ENCODE measurements around the gene NKX2-1.
"Not testable (repeated sequence)": the region's sequence is repeated elsewhere in the genome, so short reads cannot be mapped to it uniquely, and the experiment has no call there.

Gene NKX2-1

DNA sequence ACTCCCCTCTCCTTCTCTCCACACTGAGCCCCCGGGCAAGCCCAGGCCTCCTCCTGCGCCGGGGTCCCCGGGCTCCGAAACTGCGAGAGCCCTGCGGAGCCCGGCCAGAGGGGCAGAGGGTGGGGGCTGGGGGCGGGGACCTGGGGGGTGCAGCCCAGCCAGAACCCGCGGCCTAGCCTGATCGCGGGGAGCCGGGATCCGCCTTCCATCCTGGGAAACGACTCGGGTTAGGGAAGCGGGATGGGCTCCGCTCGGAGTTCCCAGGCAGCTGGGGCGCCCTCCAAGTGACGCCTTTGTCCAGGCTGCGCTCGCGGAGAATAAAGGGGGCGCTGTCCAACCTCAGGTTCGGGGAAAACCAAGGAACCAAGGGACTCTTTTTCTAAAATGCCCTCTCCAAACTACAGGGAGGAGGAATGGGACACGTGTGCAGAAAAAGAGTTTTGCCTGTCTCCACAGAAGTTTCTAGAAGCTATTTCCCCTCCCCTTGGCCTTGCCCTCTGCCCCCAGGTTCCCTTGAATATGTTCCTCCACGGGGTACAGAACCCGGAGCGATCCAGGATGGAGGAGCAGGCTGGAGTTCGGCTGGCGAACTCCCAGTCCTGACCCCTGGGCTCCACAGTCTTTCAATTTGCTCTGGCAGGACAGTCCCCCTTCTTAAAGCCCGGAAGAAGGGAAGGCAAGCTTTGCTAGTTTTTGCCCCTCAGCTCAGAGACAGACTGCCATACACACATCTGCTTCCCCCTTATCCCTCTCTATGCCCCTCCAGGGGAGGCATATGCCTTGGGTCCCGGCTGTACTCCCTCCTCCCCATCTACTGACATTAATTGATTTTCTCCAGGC lies 13.9 kb downstream of the NKX2-1 start:
- DNase-seq: no peak

DNA sequence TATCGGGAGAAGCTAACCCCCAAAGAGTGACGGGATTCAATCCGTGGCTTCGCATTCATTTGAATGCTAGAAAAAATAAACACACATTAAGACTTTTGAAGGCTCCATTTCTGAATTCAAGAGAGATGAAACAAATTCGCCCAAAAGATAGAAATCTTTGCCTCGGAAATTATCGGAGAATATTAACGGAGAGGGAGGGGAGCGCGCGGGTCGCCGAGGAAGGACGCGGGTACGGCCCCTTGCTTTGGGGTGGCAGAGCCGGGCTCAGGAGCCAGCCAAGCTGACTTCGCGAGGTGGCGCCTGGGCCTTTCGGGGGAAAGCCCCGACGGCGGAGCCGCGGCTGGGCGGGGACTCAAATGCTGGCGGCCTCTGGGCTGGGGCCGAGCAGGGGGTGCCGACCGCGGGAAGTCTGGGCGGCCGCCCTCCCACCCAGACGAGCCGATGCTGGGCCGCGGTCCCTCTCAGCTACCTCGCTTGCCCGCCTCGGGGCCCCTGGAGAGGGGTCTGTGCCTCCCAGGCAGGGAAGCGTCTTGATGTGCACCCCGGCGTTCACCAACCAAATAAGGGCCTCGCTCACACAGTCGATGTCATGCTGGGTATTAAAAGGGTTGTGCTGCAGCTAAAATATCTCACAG lies 14.7 kb downstream of the NKX2-1 start:
- DNase-seq: no peak

DNA sequence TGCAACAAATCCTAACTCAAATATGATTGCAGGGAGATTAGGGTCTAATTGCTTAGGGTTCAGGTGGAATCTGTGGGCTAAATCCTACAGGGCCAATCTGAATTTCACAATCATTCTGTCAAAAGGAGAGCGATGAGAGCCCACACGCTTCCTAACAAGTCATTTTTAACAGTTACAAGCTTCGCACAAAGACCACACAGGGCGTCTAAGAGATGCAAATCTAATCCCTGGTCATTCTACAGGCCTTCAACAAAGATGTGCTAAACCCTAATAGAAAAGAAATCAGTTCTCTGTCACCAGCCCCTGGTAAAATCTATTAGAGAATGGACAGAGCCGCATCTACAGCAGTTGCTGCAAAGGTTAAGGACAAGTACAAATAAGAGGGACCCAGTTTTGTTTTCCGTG lies 15.3 kb downstream of the NKX2-1 start:
- DNase-seq: no peak

DNA sequence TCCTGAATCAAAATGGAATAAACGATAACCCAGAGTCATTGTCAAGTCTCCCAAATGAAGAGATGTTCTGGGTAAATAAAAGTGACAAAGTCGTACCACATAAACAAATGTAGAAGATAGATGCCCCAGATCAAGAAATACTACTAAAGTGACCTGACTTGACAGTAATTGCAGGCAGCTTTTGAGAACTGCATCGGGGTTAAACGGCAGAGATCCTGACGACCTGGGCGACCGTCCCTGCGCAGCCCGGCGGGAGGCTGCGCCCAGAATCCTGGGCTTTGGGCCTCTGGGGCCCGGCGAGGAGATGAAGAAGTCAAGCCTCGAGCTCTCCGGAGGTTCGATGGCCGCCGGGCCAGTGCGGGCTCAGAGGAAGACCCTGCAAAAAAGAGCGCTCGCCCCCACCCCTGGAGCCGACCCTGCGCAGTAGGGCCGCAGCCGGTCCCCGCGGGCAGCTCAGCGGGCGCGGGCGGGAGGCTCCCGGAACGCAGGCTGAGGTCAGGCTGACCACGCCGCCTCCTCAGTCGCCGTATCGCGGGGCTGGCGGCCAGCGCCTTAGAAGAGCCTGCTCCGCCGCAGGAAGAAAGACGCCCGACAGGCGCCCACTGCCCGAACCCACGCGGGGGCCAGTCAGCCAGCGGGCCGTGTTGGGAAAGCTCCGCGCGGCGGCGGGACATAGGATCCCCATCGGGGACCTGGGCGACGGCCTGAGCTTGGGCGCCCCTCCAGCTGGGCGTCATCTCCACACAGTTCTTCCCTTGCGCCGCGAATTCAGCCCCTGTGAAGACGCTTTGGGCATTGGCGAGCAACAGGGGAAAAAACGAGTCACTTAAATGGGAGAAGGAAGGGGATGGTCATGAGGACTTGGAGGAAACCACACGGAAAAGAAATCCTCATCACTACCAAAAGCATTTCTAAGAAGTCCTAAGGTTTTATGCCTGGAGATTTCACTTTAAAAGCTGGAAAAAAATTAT lies 16.0 kb downstream of the NKX2-1 start:
- no peak for DNase-seq

DNA sequence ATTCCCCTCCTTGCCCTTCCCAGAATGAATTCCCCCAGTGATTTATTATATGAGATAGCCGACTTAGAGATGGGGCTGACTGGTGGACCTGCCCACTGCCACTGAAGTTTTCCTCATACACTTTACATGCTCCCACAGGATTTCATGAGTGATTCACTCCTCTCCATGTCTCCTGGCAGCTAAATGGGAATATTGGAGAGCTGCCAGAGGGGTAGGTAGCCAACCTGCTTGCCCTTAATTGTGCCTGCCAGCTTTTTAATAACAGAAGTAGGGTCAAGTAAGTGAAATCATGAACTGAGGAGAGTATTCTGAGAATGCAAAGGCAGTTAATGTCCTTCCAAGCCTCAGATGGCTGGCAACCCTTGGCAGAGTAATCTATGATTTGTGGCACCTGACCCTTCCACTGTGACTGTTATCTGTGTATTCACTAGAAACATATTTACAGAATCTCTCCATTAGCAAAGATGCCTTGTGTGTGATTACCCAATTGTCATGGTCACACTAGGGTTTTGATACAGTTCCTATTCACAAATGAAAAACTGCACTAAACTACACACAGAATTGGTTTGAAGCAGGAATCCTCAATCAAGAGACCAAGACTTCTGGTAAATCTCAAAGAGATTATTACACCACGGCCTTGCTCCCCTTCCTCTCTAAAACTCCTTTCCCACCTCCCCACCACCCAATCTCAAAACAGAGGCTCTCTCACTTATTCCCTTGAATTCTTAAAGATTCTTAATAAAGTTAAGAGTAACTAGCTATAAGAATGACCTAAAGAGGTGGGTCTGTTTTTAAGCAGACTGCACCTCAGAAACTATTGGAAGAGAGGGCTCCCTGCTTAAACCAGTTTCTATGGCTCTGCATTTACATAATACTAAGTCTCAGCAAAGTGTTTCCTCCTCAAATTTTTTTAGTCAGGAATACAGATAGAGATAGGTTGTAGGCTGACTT lies 17.2 kb downstream of the NKX2-1 start:
- no peak for DNase-seq

DNA sequence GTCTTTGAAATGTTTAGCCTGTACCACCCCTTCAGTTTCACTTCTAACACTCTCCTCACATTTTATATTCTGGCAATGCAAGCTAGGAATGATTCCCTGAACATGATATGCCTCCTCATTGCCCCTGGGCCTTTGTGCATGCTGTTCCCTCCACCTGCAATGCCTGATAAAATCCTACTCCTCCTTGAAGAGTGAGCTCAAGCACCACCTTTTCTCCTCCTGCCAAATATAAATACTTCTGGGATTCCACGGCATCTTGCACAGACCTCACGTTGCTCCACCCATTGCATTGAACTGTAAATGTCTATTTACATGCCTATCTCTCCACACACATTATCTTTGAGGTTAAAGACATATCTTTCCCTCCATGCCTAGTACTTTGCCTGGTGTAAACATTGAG lies 21.1 kb downstream of the NKX2-1 start:
- DNase-seq: no peak

DNA sequence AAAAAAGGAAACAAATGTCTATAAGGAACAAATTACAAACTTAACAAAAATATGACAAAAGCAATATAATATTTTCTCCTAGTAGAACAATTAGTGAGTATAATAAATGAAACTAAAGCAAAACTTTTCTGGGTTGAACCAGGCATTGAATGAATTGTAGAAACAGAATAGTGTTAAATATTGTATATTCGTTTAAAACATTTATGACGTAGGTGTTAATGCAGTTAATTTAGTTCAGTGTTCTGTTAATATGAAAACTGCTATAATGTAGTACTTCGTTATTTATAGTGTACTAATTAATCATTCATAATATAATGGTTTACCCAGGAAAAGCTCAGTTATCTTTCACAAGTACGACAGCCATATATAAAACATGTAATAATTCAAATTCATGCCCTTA lies 23.7 kb downstream of the NKX2-1 start:
- no peak for DNase-seq

DNA sequence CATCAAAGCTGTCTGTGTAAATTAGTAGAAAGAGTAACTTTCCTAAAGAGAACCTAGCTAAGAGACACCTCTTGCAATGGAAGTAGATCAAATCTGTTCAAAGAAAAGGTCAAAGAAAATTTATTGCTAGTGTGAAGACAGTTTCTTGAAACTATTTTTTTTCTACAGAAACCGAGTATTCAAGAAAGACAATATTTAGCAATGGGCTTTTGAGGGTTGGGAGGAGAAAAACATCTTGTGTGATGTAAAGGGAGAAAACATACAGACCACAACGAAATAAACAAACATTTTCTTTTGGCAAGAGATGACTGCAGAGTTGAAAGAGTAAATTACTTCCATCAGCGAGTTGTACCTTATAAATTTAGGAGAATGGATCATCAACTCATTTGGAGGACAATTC lies 24.4 kb downstream of the NKX2-1 start:
- DNase-seq: no peak

DNA sequence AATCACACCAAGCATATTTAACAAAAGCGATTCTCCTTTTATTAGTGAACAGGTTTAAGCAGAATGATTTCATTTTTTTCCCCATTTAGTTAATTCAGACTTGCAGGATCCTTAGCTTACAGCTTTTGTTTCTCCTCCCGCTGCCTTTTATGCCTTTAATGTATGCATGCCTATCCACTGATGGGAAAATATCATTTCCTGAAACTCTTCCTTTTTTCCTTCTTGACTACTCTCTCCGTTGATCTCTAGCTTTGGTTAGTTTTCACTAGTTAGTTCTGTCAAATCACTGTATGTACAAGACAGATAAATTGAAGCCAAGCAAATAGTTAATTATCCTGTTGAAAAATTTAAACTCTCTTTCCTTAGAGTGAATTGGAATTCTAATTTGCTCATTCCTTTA lies 26.3 kb downstream of the NKX2-1 start:
- no peak for DNase-seq

DNA sequence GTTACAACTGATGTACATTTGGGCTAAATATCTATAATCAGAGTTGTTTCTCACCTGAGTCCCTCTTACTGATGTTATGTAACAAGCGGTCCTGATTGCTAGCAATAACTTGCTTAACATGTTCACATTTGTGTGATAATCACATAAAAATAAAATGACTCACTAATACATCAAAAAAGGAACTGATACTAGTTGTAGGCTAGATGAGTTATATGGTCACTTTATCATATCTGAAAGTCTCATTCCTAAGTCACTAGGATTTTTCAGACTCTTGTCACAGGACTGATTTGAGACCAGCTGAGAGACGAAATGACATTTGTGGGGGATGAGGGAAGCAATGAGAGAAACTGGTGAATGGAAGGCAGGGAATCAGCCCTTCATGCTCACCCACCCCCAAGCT lies 34.3 kb downstream of the NKX2-1 start:
- DNase-seq: no peak

DNA sequence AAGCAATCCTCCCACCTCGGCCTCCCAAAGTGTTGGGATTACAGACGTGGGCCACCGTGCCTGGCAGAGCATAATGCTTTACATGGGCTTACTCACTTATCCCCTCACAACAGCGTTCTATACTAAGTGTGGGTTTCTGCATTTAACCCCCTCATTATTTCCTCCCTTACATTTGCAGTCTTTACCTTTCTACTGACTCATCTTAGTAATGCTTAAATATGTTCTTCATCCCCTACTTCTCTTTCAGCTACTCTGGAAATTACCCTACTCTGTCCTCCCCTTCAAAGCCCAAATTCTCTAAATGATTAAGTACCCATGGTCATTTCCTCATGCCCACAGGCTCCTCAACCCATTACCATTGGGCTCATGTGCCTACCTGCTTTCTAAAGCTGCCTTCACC lies 40.7 kb downstream of the NKX2-1 start:
- no peak for DNase-seq

DNA sequence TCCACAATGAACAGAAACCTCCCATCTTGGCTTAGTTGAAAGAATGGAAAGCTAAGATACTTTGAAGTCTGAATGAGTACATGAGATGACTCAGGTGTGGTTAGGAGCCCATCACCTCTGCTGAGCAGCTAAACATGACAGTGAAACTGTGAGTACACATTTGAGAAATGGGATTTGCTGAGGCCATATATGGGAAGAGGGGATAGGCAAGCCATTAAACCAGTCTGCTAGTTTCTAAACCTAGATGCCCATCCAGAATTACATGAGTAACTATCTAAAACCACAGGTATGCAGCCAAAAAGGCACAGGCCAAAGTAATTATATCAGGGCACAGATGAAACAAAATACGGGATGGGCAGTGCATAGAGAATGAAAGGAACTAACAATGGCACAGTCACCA lies 41.2 kb downstream of the NKX2-1 start:
- DNase-seq: no peak

DNA sequence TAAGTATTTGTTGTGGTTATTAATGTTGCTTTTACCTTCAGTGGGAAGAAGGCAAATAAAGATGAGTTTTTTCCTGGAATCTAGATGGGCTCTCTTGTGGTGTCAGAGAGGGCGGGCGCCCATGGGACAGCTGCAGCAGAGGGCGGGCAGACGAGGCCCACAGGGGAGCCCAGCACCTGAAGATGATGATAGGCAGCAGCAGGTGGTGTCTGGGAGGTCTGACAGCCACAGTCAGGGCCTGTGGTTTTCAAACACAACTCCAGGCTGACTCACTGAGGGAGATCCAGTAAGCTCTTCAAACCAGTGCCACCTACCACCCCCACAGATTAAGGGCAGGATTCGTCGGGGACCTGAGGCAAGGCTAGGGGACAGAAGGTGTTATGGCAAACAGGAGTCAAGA lies 42.8 kb downstream of the NKX2-1 start:
- no peak for DNase-seq

DNA sequence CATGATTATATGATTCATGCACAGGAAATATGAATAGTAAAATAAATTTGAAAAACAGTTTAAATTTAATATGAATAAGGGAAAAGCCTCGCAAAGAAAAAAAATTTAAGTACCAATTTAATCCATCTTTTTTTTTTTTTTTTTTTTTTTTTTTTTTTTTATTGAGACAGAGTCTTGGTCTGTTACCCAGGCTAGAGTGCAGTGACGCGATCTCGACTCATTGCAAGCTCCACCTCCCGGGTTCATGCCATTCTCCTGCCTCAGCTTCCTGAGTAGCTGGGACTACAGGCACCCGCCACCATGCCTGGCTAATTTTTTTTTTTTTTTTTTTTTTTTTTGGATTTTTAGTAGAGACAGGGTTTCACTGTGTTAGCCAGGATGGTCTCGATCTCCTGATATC lies 44.0 kb downstream of the NKX2-1 start:
- DNase-seq: not testable (repeated sequence)

DNA sequence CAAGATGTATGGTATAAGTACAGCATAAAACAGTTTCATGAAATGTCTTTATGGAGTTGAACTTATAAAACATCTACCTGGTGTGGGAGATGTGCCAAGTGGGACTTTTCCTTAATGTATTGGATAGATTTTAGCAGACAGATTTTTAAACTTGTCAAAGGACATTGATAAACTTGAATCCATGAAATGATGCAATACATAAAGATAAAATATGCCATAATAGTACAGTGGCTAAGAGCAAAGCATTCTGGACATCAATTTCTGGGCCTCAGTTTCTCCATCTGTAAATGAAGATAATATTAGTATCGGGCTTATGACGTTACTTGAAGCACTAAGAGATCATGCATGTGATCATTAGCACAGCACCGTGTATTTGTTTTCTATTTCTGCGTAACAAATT lies 45.4 kb downstream of the NKX2-1 start:
- no peak for DNase-seq

DNA sequence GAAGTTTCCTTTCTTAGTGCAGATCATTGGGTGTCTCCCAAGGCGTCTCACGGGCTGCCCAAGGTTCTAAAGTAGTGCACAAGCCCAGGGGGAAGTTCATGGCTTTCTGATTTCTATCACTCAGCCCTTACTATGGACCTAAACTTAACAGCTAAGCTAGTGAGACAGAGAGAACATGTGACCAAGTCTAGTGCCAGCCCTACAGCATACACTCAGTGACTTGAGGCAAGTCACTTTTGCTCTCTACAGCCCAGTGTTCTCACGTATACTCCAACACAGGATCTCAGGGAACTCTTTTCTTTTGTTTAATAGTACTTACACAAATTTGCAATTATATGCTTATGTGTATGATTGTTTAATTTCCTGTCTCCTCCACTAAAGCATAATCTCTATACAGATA lies 48.6 kb downstream of the NKX2-1 start:
- DNase-seq: no peak

DNA sequence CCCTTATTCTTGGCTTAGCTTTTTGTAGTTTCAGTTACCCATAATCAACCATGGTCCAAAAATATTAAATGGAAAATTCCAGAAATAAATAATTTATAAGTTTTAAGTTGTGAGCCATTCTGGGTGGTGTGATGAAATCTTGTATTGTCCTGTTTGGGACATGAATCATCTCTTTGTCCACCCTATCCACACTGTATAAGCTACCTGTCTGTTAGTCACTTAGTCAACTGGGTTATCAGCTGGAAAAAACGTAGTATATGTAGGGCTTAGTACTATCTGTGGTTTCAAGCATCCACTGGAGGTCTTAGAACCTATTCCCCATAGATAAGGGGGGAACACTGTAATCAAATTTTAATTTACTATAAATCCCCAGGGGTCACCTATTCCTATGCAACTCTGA lies 52.7 kb downstream of the NKX2-1 start:
- DNase-seq: no peak

Measured in anterior cingulate cortex (tissue), 58 donors.